Islet of Langerhans (tissue), 1 donor: Measurements from ENCODE around the gene VASH1.

Experiments
- FAIRE-seq: peaks from one replicate; lab custom pipeline; 2011; peaks lifted over from hg19 to GRCh38; lab: Jason Lieb, UNC

Gene VASH1

GRCh38 chr14:76772300-76773187 is 11.3 kb downstream of the VASH1 start:
- FAIRE-seq, result no peak

GRCh38 chr14:76773188-76773885 is 12.1 kb downstream of the VASH1 start:
- FAIRE-seq, result peak; percentile 9

- FAIRE-seq, result no peak
Observed at GRCh38 chr14:76773956-76774820, 12.9 kb downstream of the VASH1 start.

GRCh38 chr14:76774821-76775694 is 13.8 kb downstream of the VASH1 start:
- FAIRE-seq, result no peak

GRCh38 chr14:76775695-76776427 is 14.6 kb downstream of the VASH1 start:
- no peak for FAIRE-seq

GRCh38 chr14:76776428-76777251 is 15.4 kb downstream of the VASH1 start:
- FAIRE-seq, result no peak

- FAIRE-seq, result no peak
Observed at GRCh38 chr14:76777721-76778120, 16.5 kb downstream of the VASH1 start.

- no peak for FAIRE-seq
Observed at GRCh38 chr14:76778546-76779215, 17.4 kb downstream of the VASH1 start.

- FAIRE-seq, result no peak
Observed at GRCh38 chr14:76779221-76780057, 18.2 kb downstream of the VASH1 start.

- FAIRE-seq, result no peak
Observed at GRCh38 chr14:76780058-76780345, 18.7 kb downstream of the VASH1 start.

GRCh38 chr14:76780360-76780759 is 19.1 kb downstream of the VASH1 start:
- no peak for FAIRE-seq

- FAIRE-seq, result no peak
Observed at GRCh38 chr14:76780875-76781647, 19.8 kb downstream of the VASH1 start.

GRCh38 chr14:76781648-76782051 is 20.4 kb downstream of the VASH1 start:
- FAIRE-seq, result no peak

GRCh38 chr14:76782115-76782884 is 21.0 kb downstream of the VASH1 start:
- no peak for FAIRE-seq

GRCh38 chr14:76782885-76783566 is 21.8 kb downstream of the VASH1 start:
- no peak for FAIRE-seq

- no peak for FAIRE-seq
Observed at GRCh38 chr14:76784266-76784874, 23.1 kb downstream of the VASH1 start.
